Measurements from ENCODE around the gene EFNA2.
"Not testable (repeated sequence)": the region's sequence is repeated elsewhere in the genome, so short reads cannot be mapped to it uniquely, and the experiment has no call there.

Gene EFNA2

DNA sequence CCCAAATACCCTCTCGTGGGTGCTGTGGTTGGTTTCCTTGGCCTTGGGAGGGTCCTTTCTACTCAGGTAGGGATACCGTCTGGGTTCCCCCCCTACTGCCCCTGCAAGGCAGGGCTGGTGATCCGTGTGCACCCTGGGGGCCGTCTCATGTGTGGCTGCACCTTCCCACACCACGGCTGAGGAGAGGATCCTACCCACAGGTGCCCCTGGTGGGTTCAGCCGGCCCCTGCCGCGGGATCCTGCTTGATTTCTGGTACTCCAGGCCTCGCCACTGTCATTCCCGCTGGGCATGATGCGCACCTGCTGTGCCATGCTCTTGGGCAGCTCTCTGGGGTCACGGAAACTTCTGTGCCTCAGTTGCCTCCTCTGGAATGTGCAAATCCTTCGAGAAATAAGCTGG, 30.8 kb downstream of the EFNA2 start:
- H3K79me2 ChIP-seq, result no peaks in the 10 kb centered on the region
- H3K4me1 ChIP-seq, result no peaks in the 10 kb centered on the region
- no peaks in the 10 kb centered on the region for H3K27me3 ChIP-seq (ENCODE audit: control insufficient read depth, insufficient read depth, low read length)
- no peak overlapping the region for H3K4me2 ChIP-seq (ENCODE audit: low read length)
- no peaks in the 10 kb centered on the region for H3K36me3 ChIP-seq (ENCODE audit: control insufficient read depth, insufficient read depth, low read length)
- no peak overlapping the region for H3K9ac ChIP-seq
- no peak overlapping the region for H3K4me3 ChIP-seq (ENCODE audit: low read depth, low read length)
- H3K27ac ChIP-seq, result no peak overlapping the region
- no peak overlapping the region for H2AFZ ChIP-seq
- TF ChIP-seq, protein P1, sequence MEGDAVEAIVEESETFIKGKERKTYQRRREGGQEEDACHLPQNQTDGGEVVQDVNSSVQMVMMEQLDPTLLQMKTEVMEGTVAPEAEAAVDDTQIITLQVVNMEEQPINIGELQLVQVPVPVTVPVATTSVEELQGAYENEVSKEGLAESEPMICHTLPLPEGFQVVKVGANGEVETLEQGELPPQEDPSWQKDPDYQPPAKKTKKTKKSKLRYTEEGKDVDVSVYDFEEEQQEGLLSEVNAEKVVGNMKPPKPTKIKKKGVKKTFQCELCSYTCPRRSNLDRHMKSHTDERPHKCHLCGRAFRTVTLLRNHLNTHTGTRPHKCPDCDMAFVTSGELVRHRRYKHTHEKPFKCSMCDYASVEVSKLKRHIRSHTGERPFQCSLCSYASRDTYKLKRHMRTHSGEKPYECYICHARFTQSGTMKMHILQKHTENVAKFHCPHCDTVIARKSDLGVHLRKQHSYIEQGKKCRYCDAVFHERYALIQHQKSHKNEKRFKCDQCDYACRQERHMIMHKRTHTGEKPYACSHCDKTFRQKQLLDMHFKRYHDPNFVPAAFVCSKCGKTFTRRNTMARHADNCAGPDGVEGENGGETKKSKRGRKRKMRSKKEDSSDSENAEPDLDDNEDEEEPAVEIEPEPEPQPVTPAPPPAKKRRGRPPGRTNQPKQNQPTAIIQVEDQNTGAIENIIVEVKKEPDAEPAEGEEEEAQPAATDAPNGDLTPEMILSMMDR (IDR thresholded peaks at IDR 0.05), result no peak
- H3K9me3 ChIP-seq (ENCODE audit: control insufficient read depth, low read length), result no peaks in the 10 kb centered on the region

DNA sequence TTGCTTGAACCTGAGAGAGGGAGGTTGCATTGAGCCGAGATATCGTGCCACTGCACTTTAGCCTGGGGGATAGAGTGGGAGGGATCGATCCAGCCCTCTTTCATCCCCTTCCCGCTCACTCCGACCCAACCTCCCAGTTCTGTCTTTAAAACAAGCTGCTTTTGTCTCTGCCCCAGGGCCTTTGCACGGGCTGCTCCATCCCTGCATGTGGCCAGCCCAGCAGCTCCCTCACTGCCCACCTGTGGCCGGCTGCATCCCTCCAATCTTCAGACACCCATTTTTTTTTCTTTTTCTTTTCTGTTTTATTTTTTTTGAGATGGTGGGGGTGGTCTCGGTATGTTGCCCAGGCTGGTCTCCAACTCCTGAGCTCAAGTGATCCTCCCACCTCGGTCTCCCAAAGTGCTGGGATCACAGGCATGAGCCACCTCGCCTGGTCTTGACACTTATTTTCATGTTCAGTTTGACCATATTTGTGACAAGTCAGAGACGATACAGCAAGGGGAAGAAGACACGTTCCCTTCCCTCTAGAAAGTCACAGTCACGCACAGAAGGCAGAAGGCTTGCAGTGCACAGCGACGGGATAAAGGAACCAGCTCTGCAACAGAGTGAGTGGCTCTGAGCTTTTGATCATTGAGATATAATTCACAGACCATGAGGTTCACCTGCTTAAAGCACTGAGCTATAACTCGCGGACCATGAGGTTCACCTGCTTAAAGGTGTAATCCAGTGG, 31.8 kb downstream of the EFNA2 start:
- Histone ChIP-seq H3K9ac (no peak overlapping the region), H3K4me1 (no peaks in the 10 kb centered on the region), H3K27ac (no peak overlapping the region), H3K4me3 (ENCODE audit: low read depth, low read length) (no peak overlapping the region), H3K79me2 (no peaks in the 10 kb centered on the region), H3K4me2 (ENCODE audit: low read length) (no peak overlapping the region), H2AFZ (no peak overlapping the region), H3K9me3 (ENCODE audit: control insufficient read depth, low read length) (no peaks in the 10 kb centered on the region), H3K27me3 (ENCODE audit: control insufficient read depth, insufficient read depth, low read length) (no peaks in the 10 kb centered on the region), H3K36me3 (ENCODE audit: control insufficient read depth, insufficient read depth, low read length) (no peaks in the 10 kb centered on the region)
- TF ChIP-seq, protein P1 (IDR thresholded peaks at IDR 0.05), result no peak

DNA sequence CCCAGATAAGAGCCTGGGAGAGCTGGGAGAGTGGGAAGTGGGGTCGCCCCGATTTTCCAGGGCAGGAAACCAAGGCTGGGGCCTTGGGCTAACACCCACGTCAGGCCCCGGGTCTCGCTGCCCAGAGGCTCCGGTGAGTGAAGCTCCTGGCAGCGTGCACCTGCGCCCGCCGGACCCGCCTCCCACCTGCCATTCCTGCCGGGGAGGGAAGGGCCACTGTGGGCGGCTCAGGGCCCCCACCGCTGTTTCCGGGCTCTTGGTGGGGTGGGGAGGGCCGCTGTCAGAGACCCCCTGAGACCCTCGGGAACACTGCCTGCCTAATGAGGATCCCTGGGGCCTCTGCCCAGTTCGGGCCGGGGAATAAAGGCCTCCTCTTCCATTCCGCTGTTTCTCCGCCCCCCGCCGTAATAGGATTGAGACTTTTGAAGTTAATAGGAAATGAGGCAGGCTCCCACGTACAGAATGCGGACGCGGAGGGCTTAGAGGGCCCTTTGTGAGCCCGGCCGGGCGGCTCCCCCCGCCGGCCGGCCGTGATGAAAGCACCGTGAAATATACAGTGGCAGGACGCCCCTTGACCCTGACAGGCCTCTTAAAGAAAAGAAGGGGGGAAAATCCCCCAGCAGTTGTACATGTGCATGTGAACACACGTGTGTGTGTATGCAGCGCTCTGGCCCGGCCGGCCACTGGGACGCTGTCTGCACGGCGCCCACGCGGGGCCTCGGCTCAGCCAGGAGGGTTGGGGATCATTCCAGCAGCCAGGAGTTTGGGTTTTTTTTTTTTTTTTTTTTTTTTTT, 33.2 kb downstream of the EFNA2 start:
- H3K4me1 ChIP-seq, result no peaks in the 10 kb centered on the region
- TF ChIP-seq, protein P1 (IDR thresholded peaks at IDR 0.05), result no peak
- H3K4me3 ChIP-seq (ENCODE audit: low read depth, low read length), result no peak overlapping the region
- no peaks in the 10 kb centered on the region for H3K79me2 ChIP-seq
- no peak overlapping the region for H2AFZ ChIP-seq
- H3K9ac ChIP-seq, result no peak overlapping the region
- no peaks in the 10 kb centered on the region for H3K36me3 ChIP-seq (ENCODE audit: control insufficient read depth, insufficient read depth, low read length)
- no peak overlapping the region for H3K27ac ChIP-seq
- no peaks in the 10 kb centered on the region for H3K27me3 ChIP-seq (ENCODE audit: control insufficient read depth, insufficient read depth, low read length)
- no peaks in the 10 kb centered on the region for H3K9me3 ChIP-seq (ENCODE audit: control insufficient read depth, low read length)
- H3K4me2 ChIP-seq (ENCODE audit: low read length), result no peak overlapping the region

DNA sequence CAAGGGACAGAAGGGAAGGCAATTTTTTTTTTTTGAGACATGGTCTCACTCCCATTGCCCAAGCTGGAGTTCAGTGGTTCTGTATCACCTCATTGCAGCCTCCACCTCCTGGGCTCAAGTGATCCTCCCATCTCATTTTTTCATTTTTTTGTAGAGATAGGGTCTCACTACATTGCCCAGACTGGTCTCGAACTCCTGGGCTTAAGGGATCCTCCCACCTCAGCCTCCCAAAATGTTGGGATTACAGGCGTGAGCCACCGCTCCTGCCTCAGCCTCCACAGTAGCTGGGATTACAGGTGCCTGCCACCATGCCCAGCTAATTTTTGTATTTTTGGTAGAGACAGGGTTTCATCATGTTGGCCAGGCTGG, 34.6 kb downstream of the EFNA2 start:
- H3K9me3 ChIP-seq (ENCODE audit: control insufficient read depth, low read length); H3K27me3 ChIP-seq (ENCODE audit: control insufficient read depth, insufficient read depth, low read length); H2AFZ ChIP-seq; H3K4me1 ChIP-seq; H3K27ac ChIP-seq; H3K4me3 ChIP-seq (ENCODE audit: low read depth, low read length); H3K79me2 ChIP-seq; H3K36me3 ChIP-seq (ENCODE audit: control insufficient read depth, insufficient read depth, low read length); H3K4me2 ChIP-seq (ENCODE audit: low read length); H3K9ac ChIP-seq: not testable (repeated sequence)

DNA sequence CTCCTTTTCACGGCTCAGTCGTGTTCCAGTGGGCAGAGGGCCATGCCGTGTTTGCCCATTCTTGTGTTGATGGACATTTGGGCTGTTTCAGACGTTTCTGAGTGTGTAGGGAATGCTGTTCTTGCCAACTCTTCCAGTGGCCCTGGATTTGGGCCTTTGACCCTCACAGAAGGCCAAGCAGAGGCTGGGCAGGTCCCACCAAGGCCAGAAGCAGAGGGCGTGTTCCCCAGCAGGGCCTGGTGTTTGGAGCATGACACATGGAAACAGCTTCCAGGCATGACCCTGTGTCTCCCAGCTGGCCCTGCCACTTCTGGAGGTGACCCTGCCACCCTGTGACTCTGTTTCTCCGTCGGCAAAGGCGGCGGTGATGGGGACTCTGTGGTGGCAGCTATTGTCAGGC, 35.9 kb downstream of the EFNA2 start:
- Histone ChIP-seq H3K36me3 (ENCODE audit: control insufficient read depth, insufficient read depth, low read length) (no peaks in the 10 kb centered on the region), H3K27ac (no peak overlapping the region), H3K79me2 (no peaks in the 10 kb centered on the region), H3K4me3 (ENCODE audit: low read depth, low read length) (no peak overlapping the region), H3K27me3 (ENCODE audit: control insufficient read depth, insufficient read depth, low read length) (no peaks in the 10 kb centered on the region), H3K9me3 (ENCODE audit: control insufficient read depth, low read length) (no peaks in the 10 kb centered on the region), H2AFZ (no peak overlapping the region), H3K4me1 (no peaks in the 10 kb centered on the region), H3K9ac (no peak overlapping the region), H3K4me2 (ENCODE audit: low read length) (no peak overlapping the region)
- TF ChIP-seq, protein P1 (IDR thresholded peaks at IDR 0.05), result no peak
